ENCODE results near the gene ABL1.

ABL1 gene

GRCh38 chr9:130934702-130935647 lies 99.9 kb downstream of the ABL1 start:
- no peak for DNase-seq

GRCh38 chr9:130935648-130936271 lies 100.7 kb downstream of the ABL1 start:
- DNase-seq: no peak

- no peak for DNase-seq
Measured at GRCh38 chr9:130936285-130937117, 101.4 kb downstream of the ABL1 start.
